ENCODE measurements around the gene REM2. TPM values are rescaled to one million over a fixed set of nuclear protein-coding genes. Genes with fewer than 3 reads are reported as not detected.

REM2 gene
- total RNA-seq, 2 experiments from 2014 or later = 9.2 to 9.4 TPM

GRCh38 chr14:22890416-22890815, 7.4 kb downstream of the REM2 start:
- ATAC-seq (ENCODE audit: poor library complexity) (no peak), DNase-seq (no peak)
- H3K4me3 ChIP-seq (ENCODE audit: low read length) = no peak overlapping the region
- intact Hi-C loops (cut with DNase I, micrococcal nuclease) = no loop called here
- CTCF ChIA-PET = interaction anchor here (1.0 to 1.6 kb wide), 2 partner anchors 18 to 39 kb away, joined by 3 read pairs; partner anchors contain the start of gene PRMT5
- Mint-ChIP-seq H3K27ac (peak overlapping the region; percentile 63), H3K27me3 (no peaks in the 10 kb centered on the region), H3K9me3 (no peaks in the 10 kb centered on the region), H3K4me3 (peak overlapping the region; percentile 56), H3K4me1 (ENCODE audit: low read depth) (peaks cover 42% of the 10 kb centered on the region), H3K36me3 (ENCODE audit: low read depth) (peaks cover 15% of the 10 kb centered on the region)
- H3K27me3 ChIP-seq (ENCODE audit: control insufficient read depth in 1 of 2, insufficient read depth in 2 of 2, low read length in 2 of 2) = no peaks in the 10 kb centered on the region
- H3K36me3 ChIP-seq (ENCODE audit: insufficient read depth, low read length) = peaks cover 8% of the 10 kb centered on the region
- H3K27ac ChIP-seq (ENCODE audit: low read depth in 1 of 2, low read length in 2 of 2) = no peak overlapping the region
- no peak for TF ChIP-seq CTCF (IDR thresholded peaks at IDR 0.05)
- no peaks in the 10 kb centered on the region for H3K9me3 ChIP-seq (ENCODE audit: control insufficient read depth in 1 of 2, insufficient read depth in 1 of 2, low read length in 2 of 2)
- peaks cover 46% of the 10 kb centered on the region for H3K4me1 ChIP-seq (ENCODE audit: insufficient read depth, low read length)
- POLR2A ChIA-PET = interaction anchor here (0.8 to 1.3 kb wide), 3 partner anchors 19 to 320 kb away, joined by 3 to 5 read pairs (median 4); partner anchors contain the start of gene LRP10

GRCh38 chr14:22892488-22892887, 9.5 kb downstream of the REM2 start:
- H3K9me3 Mint-ChIP-seq = no peaks in the 10 kb centered on the region
- peaks cover 24% of the 10 kb centered on the region for H3K4me1 Mint-ChIP-seq (ENCODE audit: low read depth)
- H3K27me3 Mint-ChIP-seq = no peaks in the 10 kb centered on the region
- no peak for TF ChIP-seq CTCF (IDR thresholded peaks at IDR 0.05)
- peaks cover 8% of the 10 kb centered on the region for H3K36me3 ChIP-seq (ENCODE audit: insufficient read depth, low read length)
- H3K27ac ChIP-seq (ENCODE audit: low read depth in 1 of 2, low read length in 2 of 2) = no peak overlapping the region
- ATAC-seq (ENCODE audit: poor library complexity) (no peak), DNase-seq (no peak)
- POLR2A ChIA-PET = no interaction called here
- H3K4me1 ChIP-seq (ENCODE audit: insufficient read depth, low read length) = peaks cover 27% of the 10 kb centered on the region
- CTCF ChIA-PET = no interaction called here
- H3K27me3 ChIP-seq (ENCODE audit: control insufficient read depth in 1 of 2, insufficient read depth in 2 of 2, low read length in 2 of 2) = no peaks in the 10 kb centered on the region
- no peak overlapping the region for H3K27ac Mint-ChIP-seq
- H3K4me3 ChIP-seq (ENCODE audit: low read length) = no peak overlapping the region
- no peaks in the 10 kb centered on the region for H3K9me3 ChIP-seq (ENCODE audit: control insufficient read depth in 1 of 2, insufficient read depth in 1 of 2, low read length in 2 of 2)
- H3K4me3 Mint-ChIP-seq = no peak overlapping the region
- intact Hi-C loops (cut with DNase I, micrococcal nuclease) = no loop called here
- peaks cover 11% of the 10 kb centered on the region for H3K36me3 Mint-ChIP-seq (ENCODE audit: low read depth)

- H3K27ac ChIP-seq (ENCODE audit: low read depth in 1 of 2, low read length in 2 of 2) = no peak overlapping the region
- peaks cover 15% of the 10 kb centered on the region for H3K4me1 ChIP-seq (ENCODE audit: insufficient read depth, low read length)
- Mint-ChIP-seq H3K27me3 (no peaks in the 10 kb centered on the region), H3K4me3 (no peak overlapping the region), H3K4me1 (ENCODE audit: low read depth) (peaks cover 12% of the 10 kb centered on the region), H3K27ac (no peak overlapping the region), H3K36me3 (ENCODE audit: low read depth) (peaks cover 11% of the 10 kb centered on the region), H3K9me3 (no peaks in the 10 kb centered on the region)
- ChIA-PET POLR2A (interaction anchor here (0.7 to 1.0 kb wide), 2 partner anchors 10 to 65 kb away, joined by 3 read pairs; partner anchors contain the start of gene REM2), CTCF (interaction anchor here (1.1 kb wide), 2 partner anchors 21 to 41 kb away, joined by 3 read pairs; no protein-coding TSS in a partner anchor)
- H3K27me3 ChIP-seq (ENCODE audit: control insufficient read depth in 1 of 2, insufficient read depth in 2 of 2, low read length in 2 of 2) = no peaks in the 10 kb centered on the region
- peaks cover 8% of the 10 kb centered on the region for H3K36me3 ChIP-seq (ENCODE audit: insufficient read depth, low read length)
- ATAC-seq (ENCODE audit: poor library complexity) (no peak), DNase-seq (no peak)
- intact Hi-C loops (cut with DNase I, micrococcal nuclease) = no loop called here
- no peak for TF ChIP-seq CTCF (IDR thresholded peaks at IDR 0.05)
- no peaks in the 10 kb centered on the region for H3K9me3 ChIP-seq (ENCODE audit: control insufficient read depth in 1 of 2, insufficient read depth in 1 of 2, low read length in 2 of 2)
- H3K4me3 ChIP-seq (ENCODE audit: low read length) = no peak overlapping the region
These were observed 10.7 kb downstream of the REM2 start for GRCh38 chr14:22893706-22894105.
